GM18507 (cell line): Measurements from ENCODE around the gene MUC3A.
A peak's percentile ranks its signal among the peaks of the same experiment; 100 is the strongest.

Source experiments
- DNase-seq: peaks from one replicate; pipeline ENCODE4 v3.0.0; 2011; ENCODE audit warnings: low read depth; ENCODE audit not compliant: insufficient read length; ENCODE audit errors: extremely low spot score
- FAIRE-seq: peaks from 2 replicates; lab custom pipeline; 2011; peaks lifted over from hg19 to GRCh38; lab: Jason Lieb, UNC

The MUC3A gene

GRCh38 chr7:100944138-100944537 lies 5.2 kb upstream of the MUC3A start:
- DNase-seq = no peak

GRCh38 chr7:100946111-100946510 lies 3.2 kb upstream of the MUC3A start:
- DNase-seq = no peak
- FAIRE-seq = no peak

More at GRCh38 chr7:100944138-100944537, 5.2 kb upstream of the MUC3A start:
- no peak for FAIRE-seq

GRCh38 chr7:100946766-100947365 lies 2.5 kb upstream of the MUC3A start:
- FAIRE-seq = no peak
- no peak for DNase-seq

- FAIRE-seq (no peak), DNase-seq (no peak)
Measured at GRCh38 chr7:100947792-100948191, 1.5 kb upstream of the MUC3A start.

- DNase-seq = no peak
- FAIRE-seq = no peak
Measured at GRCh38 chr7:100949933-100950443, 654 bp downstream of the MUC3A start.

- no peak for DNase-seq
- no peak for FAIRE-seq
Measured at GRCh38 chr7:100951172-100951571, 1.8 kb downstream of the MUC3A start.

GRCh38 chr7:100951888-100952560 lies 2.7 kb downstream of the MUC3A start:
- FAIRE-seq = no peak
- DNase-seq = no peak

- no peak for DNase-seq
- FAIRE-seq = no peak
Measured at GRCh38 chr7:100952641-100953040, 3.3 kb downstream of the MUC3A start.

- DNase-seq (no peak), FAIRE-seq (no peak)
Measured at GRCh38 chr7:100957832-100958421, 8.6 kb downstream of the MUC3A start.

- DNase-seq (no peak), FAIRE-seq (no peak)
Measured at GRCh38 chr7:100959894-100960293, 10.6 kb downstream of the MUC3A start.

- DNase-seq = no peak
- no peak for FAIRE-seq
Measured at GRCh38 chr7:100962537-100962936, 13.2 kb downstream of the MUC3A start.

- DNase-seq (no peak), FAIRE-seq (no peak)
Measured at GRCh38 chr7:100963386-100963785, 14.1 kb downstream of the MUC3A start.

- no peak for DNase-seq
- no peak for FAIRE-seq
Measured at GRCh38 chr7:100963874-100964273, 14.5 kb downstream of the MUC3A start.

GRCh38 chr7:100964630-100965029 lies 15.3 kb downstream of the MUC3A start:
- FAIRE-seq (no peak), DNase-seq (no peak)

- no peak for DNase-seq
- FAIRE-seq = no peak
Measured at GRCh38 chr7:100965045-100965722, 15.8 kb downstream of the MUC3A start.

- DNase-seq (peak; percentile 83), FAIRE-seq (peak; percentile 33)
Measured at GRCh38 chr7:100965723-100966541, 16.6 kb downstream of the MUC3A start.

- FAIRE-seq = no peak
Measured at GRCh38 chr7:100966542-100967291, 17.4 kb downstream of the MUC3A start.

GRCh38 chr7:100967292-100967863 lies 18.0 kb downstream of the MUC3A start:
- DNase-seq (no peak), FAIRE-seq (no peak)

More at GRCh38 chr7:100966542-100967291, 17.4 kb downstream of the MUC3A start:
- no peak for DNase-seq
